ENCODE data around the gene GPR162.

The GPR162 gene

DNA sequence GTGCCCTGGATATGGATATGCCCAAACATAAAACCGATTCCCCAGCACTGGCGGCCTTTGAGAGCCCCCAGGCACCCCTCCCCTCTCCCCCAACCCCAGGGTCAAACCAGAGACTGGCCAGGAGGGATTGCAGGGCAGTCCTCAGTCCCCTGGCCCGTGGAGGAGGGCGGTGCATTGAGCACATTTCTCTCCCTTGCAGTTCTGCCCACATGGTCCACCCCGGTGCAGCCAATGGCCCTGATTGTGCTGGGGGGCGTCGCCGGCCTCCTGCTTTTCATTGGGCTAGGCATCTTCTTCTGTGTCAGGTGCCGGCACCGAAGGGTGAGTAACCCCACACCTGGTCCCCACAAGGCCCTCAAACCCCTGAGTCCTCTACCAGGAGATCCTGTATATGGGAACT, 3.4 kb upstream of the GPR162 start:
- no peak for DNase-seq (ENCODE audit: extremely low spot score)

DNA sequence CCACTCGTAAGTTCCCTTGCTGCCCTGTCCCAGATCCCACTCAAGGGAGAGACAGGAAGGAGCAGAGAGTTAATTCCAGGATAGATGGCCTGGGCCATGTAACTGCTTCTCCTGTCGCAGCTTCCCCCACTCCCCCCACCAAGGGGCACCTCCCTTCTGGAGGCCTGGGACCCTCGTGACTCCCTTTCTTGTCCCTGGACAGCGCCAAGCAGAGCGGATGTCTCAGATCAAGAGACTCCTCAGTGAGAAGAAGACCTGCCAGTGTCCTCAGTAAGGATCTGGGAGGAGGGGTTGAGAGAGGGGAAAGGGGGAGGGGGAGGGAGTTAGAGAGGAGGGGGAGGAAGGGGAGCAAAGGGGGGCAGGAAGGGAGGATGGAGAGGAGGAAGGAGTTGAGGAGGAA, 3.0 kb upstream of the GPR162 start:
- POLR2A ChIA-PET: interaction anchor here (1.0 kb wide), 1 partner anchor 95 kb away, joined by 3 read pairs; the partner anchor contains the start of gene COPS7A
- CTCF ChIA-PET: no interaction called here
- DNase-seq (ENCODE audit: extremely low spot score): no peak
- TF ChIP-seq BHLHE40 (IDR thresholded peaks at IDR 0.05; ENCODE audit: borderline replicate concordance): no peak

More for the DNA sequence above, 3.4 kb upstream of the GPR162 start:
- no peak for TF ChIP-seq ELF4 (IDR thresholded peaks at IDR 0.05)
- TF ChIP-seq SUZ12 (IDR thresholded peaks at IDR 0.05): no peak
- no peak for TF ChIP-seq L3MBTL2 (conservative IDR thresholded peaks at IDR 0.05)
- TF ChIP-seq SP1 (IDR thresholded peaks at IDR 0.05): no peak
- no peak for TF ChIP-seq LEF1 (IDR thresholded peaks at IDR 0.05; ENCODE audit: borderline replicate concordance)
- no peak for TF ChIP-seq HDGF (IDR thresholded peaks at IDR 0.05; ENCODE audit: borderline replicate concordance)
- no peak for TF ChIP-seq CTBP1 (IDR thresholded peaks at IDR 0.05; ENCODE audit: borderline replicate concordance)
- TF ChIP-seq ARNT (IDR thresholded peaks at IDR 0.05): no peak
- no peak for TF ChIP-seq ZNF384 (IDR thresholded peaks at IDR 0.05)
- no peak for TF ChIP-seq FOXK2 (IDR thresholded peaks at IDR 0.05)
- POLR2A ChIA-PET: interaction anchor here (1.0 kb wide), 1 partner anchor 95 kb away, joined by 3 read pairs; the partner anchor contains the start of gene COPS7A
- CTCF ChIA-PET: no interaction called here

DNA sequence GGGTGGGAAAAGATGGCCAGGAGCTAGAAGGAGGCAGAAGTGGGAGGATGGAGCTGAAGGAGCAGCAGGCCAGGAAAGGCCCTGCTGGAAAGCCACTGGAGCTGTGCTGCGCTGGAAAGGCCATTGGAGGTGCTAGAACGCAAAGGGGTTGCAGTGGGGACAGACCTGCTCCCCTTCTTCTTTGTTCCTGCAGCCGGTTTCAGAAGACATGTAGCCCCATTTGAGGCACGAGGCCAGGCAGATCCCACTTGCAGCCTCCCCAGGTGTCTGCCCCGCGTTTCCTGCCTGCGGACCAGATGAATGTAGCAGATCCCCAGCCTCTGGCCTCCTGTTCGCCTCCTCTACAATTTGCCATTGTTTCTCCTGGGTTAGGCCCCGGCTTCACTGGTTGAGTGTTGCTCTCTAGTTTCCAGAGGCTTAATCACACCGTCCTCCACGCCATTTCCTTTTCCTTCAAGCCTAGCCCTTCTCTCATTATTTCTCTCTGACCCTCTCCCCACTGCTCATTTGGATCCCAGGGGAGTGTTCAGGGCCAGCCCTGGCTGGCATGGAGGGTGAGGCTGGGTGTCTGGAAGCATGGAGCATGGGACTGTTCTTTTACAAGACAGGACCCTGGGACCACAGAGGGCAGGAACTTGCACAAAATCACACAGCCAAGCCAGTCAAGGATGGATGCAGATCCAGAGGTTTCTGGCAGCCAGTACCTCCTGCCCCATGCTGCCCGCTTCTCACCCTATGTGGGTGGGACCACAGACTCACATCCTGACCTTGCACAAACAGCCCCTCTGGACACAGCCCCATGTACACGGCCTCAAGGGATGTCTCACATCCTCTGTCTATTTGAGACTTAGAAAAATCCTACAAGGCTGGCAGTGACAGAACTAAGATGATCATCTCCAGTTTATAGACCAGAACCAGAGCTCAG, 2.3 kb upstream of the GPR162 start:
- DNase-seq (ENCODE audit: extremely low spot score): no peak
- no peak for TF ChIP-seq SUZ12 (IDR thresholded peaks at IDR 0.05)
- TF ChIP-seq NFRKB (IDR thresholded peaks at IDR 0.05): no peak
- no peak for TF ChIP-seq SP1 (IDR thresholded peaks at IDR 0.05)
- no peak for TF ChIP-seq CTBP1 (IDR thresholded peaks at IDR 0.05; ENCODE audit: borderline replicate concordance)
- no peak for TF ChIP-seq FOXA1 (IDR thresholded peaks at IDR 0.05)
- no peak for TF ChIP-seq LEF1 (IDR thresholded peaks at IDR 0.05; ENCODE audit: borderline replicate concordance)
- TF ChIP-seq FOXK2 (IDR thresholded peaks at IDR 0.05): no peak
- TF ChIP-seq ELF4 (IDR thresholded peaks at IDR 0.05): no peak
- TF ChIP-seq, protein P1, sequence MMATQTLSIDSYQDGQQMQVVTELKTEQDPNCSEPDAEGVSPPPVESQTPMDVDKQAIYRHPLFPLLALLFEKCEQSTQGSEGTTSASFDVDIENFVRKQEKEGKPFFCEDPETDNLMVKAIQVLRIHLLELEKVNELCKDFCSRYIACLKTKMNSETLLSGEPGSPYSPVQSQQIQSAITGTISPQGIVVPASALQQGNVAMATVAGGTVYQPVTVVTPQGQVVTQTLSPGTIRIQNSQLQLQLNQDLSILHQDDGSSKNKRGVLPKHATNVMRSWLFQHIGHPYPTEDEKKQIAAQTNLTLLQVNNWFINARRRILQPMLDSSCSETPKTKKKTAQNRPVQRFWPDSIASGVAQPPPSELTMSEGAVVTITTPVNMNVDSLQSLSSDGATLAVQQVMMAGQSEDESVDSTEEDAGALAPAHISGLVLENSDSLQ (IDR thresholded peaks at IDR 0.05): no peak
- no peak for TF ChIP-seq FOXM1 (IDR thresholded peaks at IDR 0.05; ENCODE audit: borderline replicate concordance)
- no peak for TF ChIP-seq TARDBP (IDR thresholded peaks at IDR 0.05)
- TF ChIP-seq ZNF384 (IDR thresholded peaks at IDR 0.05): no peak
- TF ChIP-seq BHLHE40 (IDR thresholded peaks at IDR 0.05; ENCODE audit: borderline replicate concordance): no peak
- TF ChIP-seq ARNT (IDR thresholded peaks at IDR 0.05): no peak
- no peak for TF ChIP-seq HDGF (IDR thresholded peaks at IDR 0.05; ENCODE audit: borderline replicate concordance)
- no peak for TF ChIP-seq L3MBTL2 (conservative IDR thresholded peaks at IDR 0.05)
- POLR2A ChIA-PET: interaction anchor here (2.7 kb wide), 1 partner anchor 130 kb away, joined by 9 read pairs; the partner anchor contains the start of gene ZNF384
- CTCF ChIA-PET: no interaction called here

DNA sequence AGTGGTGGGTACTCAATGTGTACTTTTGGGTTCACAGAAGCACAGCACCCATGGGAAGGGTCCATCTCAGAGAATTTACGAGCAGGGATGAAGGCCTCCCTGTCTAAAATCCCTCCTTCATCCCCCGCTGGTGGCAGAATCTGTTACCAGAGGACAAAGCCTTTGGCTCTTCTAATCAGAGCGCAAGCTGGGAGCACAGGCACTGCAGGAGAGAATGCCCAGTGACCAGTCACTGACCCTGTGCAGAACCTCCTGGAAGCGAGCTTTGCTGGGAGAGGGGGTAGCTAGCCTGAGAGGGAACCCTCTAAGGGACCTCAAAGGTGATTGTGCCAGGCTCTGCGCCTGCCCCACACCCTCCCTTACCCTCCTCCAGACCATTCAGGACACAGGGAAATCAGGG, 1.5 kb upstream of the GPR162 start:
- ChIA-PET POLR2A (interaction anchor here (1.8 to 5.7 kb wide), 3 partner anchors 52 to 131 kb away, joined by 9 to 46 read pairs (median 9); partner anchors contain the start of genes COPS7A, PTMS and ZNF384), CTCF (interaction anchor here (1.0 kb wide), 1 partner anchor 67 kb away, joined by 3 read pairs; the partner anchor contains the start of gene MLF2)

DNA sequence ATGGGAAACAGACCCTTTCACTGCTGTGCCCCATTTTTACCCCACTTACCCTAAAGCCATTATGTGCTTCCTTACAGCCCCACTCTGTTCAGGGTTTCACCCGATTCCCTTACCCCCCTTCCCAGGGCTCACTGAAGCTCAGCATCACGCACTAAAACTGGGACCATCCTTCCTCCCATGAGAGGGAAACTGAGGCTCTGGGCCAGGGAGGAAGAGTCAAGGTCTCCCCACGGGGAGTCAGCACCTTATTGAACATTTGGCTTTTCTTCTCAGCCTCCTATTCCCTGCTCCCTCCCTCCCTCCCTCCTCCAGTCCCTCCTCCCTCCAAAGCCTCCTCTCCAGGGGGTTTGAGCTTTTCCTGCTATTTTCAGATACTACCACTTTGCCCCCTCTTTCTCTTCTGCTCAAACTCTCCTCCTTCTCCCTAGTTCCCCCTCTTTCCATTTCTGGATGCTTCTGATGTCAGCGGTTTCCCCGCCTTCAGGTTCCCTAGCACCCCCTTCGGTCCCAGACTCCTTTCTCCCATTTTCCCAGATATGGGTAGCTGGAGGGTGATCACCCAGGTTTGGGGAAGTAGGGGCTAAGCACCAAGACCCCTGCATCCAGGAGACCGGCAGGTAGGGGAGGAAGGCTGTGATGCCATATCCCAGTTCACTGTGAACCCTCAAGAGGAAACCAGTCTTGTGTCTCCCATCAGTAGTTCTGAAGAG, 960 bp downstream of the GPR162 start:
- no peak for DNase-seq (ENCODE audit: extremely low spot score)
- ChIA-PET POLR2A (interaction anchor here (0.9 to 5.7 kb wide), 8 partner anchors 15 to 133 kb away, joined by 3 to 73 read pairs (median 7); partner anchors contain the start of genes CD4, MLF2, PTMS and ZNF384), CTCF (interaction anchor here (0.6 to 2.1 kb wide), 7 partner anchors 50 to 265 kb away, joined by 4 to 15 read pairs (median 5); partner anchors contain the start of genes COPS7A and MLF2)
- TF ChIP-seq FOXA1 (IDR thresholded peaks at IDR 0.05) (no peak), TARDBP (IDR thresholded peaks at IDR 0.05) (no peak), LEF1 (IDR thresholded peaks at IDR 0.05; ENCODE audit: borderline replicate concordance) (no peak)

More for the DNA sequence above, 1.5 kb upstream of the GPR162 start:
- TF ChIP-seq HDGF (IDR thresholded peaks at IDR 0.05; ENCODE audit: borderline replicate concordance) (no peak), ZNF384 (IDR thresholded peaks at IDR 0.05) (no peak), ARNT (IDR thresholded peaks at IDR 0.05) (no peak), ELF4 (IDR thresholded peaks at IDR 0.05) (no peak), FOXA1 (IDR thresholded peaks at IDR 0.05) (no peak), L3MBTL2 (conservative IDR thresholded peaks at IDR 0.05) (no peak), SUZ12 (IDR thresholded peaks at IDR 0.05) (no peak), TARDBP (IDR thresholded peaks at IDR 0.05) (no peak), SP1 (IDR thresholded peaks at IDR 0.05) (no peak), FOXM1 (IDR thresholded peaks at IDR 0.05; ENCODE audit: borderline replicate concordance) (no peak), CTBP1 (IDR thresholded peaks at IDR 0.05; ENCODE audit: borderline replicate concordance) (no peak), BHLHE40 (IDR thresholded peaks at IDR 0.05; ENCODE audit: borderline replicate concordance) (no peak), NFRKB (IDR thresholded peaks at IDR 0.05) (no peak), FOXK2 (IDR thresholded peaks at IDR 0.05) (no peak), LEF1 (IDR thresholded peaks at IDR 0.05; ENCODE audit: borderline replicate concordance) (no peak)
- TF ChIP-seq, protein P1 (IDR thresholded peaks at IDR 0.05): no peak
- no peak for DNase-seq (ENCODE audit: extremely low spot score)
